HEK293T (cell line): ENCODE data around the gene TLCD5.

ENCODE experiments used
- CTCF ChIA-PET: fragments of 350-600 bp; formaldehyde crosslinking; extraction: SDS; loops from one replicate; lab custom pipeline; 2021; ENCODE audit warnings: antibody characterized with exemption, inconsistent platforms; lab: Yijun Ruan, JAX
- POLR2A ChIA-PET: fragments of 350-600 bp; formaldehyde crosslinking; extraction: SDS; loops from one replicate; lab custom pipeline; 2020; ENCODE audit warnings: antibody characterized with exemption, inconsistent platforms; lab: Yijun Ruan, JAX
- DNase-seq: peaks from one replicate; pipeline ENCODE4 v3.0.0; 2012; ENCODE audit warnings: mixed read lengths; ENCODE audit errors: extremely low spot score
- ARNT ChIP-seq: fragments of 450-650 bp; IDR thresholded peaks from 2 replicates; pipeline ENCODE4 v1.6.1; 2017; ENCODE audit warnings: mild to moderate bottlenecking
- BHLHE40 ChIP-seq: fragments of 450-650 bp; IDR thresholded peaks from 2 replicates; pipeline ENCODE4 v1.6.1; 2016; ENCODE audit warnings: mild to moderate bottlenecking, moderate library complexity, borderline replicate concordance
- CTBP1 ChIP-seq: fragments of 450-650 bp; IDR thresholded peaks from 2 replicates; pipeline ENCODE4 v1.6.1; 2016; ENCODE audit warnings: borderline replicate concordance
- ELF4 ChIP-seq: fragments of 450-650 bp; IDR thresholded peaks from 2 replicates; pipeline ENCODE4 v1.6.1; 2017; ENCODE audit warnings: antibody characterized with exemption
- FOXA1 ChIP-seq: fragments of 450-650 bp; IDR thresholded peaks from 2 replicates; pipeline ENCODE4 v1.6.1; 2016; ENCODE audit warnings: mild to moderate bottlenecking
- FOXK2 ChIP-seq: fragments of 450-650 bp; IDR thresholded peaks from 2 replicates; pipeline ENCODE4 v1.6.1; 2016; ENCODE audit warnings: mild to moderate bottlenecking
- FOXM1 ChIP-seq: fragments of 450-650 bp; IDR thresholded peaks from 2 replicates; pipeline ENCODE4 v1.6.1; 2017; ENCODE audit warnings: mild to moderate bottlenecking, borderline replicate concordance
- HDGF ChIP-seq: fragments of 450-650 bp; IDR thresholded peaks from 2 replicates; pipeline ENCODE4 v1.6.1; 2017; ENCODE audit warnings: antibody characterized with exemption, borderline replicate concordance
- L3MBTL2 ChIP-seq: fragments of 450-650 bp; conservative IDR thresholded peaks from 2 replicates; pipeline ENCODE4 v1.6.1; 2016; ENCODE audit warnings: mild to moderate bottlenecking
- LEF1 ChIP-seq: fragments of 450-650 bp; IDR thresholded peaks from 2 replicates; pipeline ENCODE4 v1.6.1; 2017; ENCODE audit warnings: mild to moderate bottlenecking, borderline replicate concordance
- NFRKB ChIP-seq: fragments of 450-650 bp; IDR thresholded peaks from 2 replicates; pipeline ENCODE4 v1.6.1; 2016; ENCODE audit warnings: mild to moderate bottlenecking, moderate library complexity
- SP1 ChIP-seq: fragments of 450-650 bp; IDR thresholded peaks from 2 replicates; pipeline ENCODE4 v1.6.1; 2017
- SUZ12 ChIP-seq: fragments of 450-650 bp; IDR thresholded peaks from 2 replicates; pipeline ENCODE4 v1.6.1; 2016; ENCODE audit warnings: mild to moderate bottlenecking
- TARDBP ChIP-seq: fragments of 450-650 bp; IDR thresholded peaks from 2 replicates; pipeline ENCODE4 v1.6.1; 2016
- ZNF384 ChIP-seq: fragments of 450-650 bp; IDR thresholded peaks from 2 replicates; pipeline ENCODE4 v1.6.1; 2016
- TF ChIP-seq, protein P1 (sequence below): fragments of 450-650 bp; IDR thresholded peaks from 2 replicates; pipeline ENCODE4 v1.6.1; 2016

TLCD5 gene

DNA sequence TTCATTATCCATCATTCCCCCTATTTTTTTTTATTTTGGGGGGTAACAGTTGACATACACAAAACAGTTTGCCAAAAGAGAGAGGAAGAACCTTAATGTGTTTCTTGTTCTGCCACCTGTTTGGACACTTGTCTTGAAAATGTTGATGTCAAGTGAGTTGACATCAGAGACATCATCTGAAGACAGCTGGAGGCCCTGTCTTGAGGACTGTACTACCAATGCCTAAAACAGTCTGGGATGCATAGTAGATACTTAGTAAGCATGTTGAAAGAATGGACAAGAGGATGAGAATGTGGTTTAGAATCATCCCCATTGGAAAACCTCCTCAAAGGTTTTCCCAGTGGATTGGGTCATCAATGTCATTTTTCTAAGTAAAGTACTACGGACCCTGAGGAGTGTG, 8.7 kb downstream of the TLCD5 start:
- TF ChIP-seq L3MBTL2 = no peak
- CTCF ChIA-PET = interaction anchor here (1.2 to 1.3 kb wide), 2 partner anchors 16 to 41 kb away, joined by 3 to 4 read pairs; no protein-coding TSS in a partner anchor
- DNase-seq = no peak
- POLR2A ChIA-PET = interaction anchor here (1.1 kb wide), 1 partner anchor 9 kb away, joined by 3 read pairs; the partner anchor contains the start of gene TLCD5

DNA sequence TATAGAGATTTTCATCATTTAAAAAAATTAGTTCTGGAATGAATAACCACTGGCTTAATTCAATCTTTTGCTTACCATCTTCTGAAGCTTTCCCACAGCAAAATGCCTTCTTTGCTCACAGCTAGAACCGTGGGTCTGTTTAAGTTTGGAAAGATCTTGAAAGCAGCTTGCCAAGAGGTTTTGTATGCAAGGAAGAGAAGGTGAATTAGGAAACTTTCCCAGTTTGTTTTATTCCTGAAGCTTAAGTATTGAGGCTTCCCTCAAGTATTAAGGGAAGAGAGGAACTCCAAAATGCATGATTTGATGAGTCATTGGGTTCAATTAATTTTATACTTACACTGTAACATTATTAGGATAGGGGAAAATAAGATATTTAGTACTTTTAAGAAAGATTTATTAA, 9.2 kb downstream of the TLCD5 start:
- ChIA-PET POLR2A (interaction anchor here (0.8 to 1.6 kb wide), 10 partner anchors 8 to 212 kb away, joined by 3 to 9 read pairs (median 3); partner anchors contain the start of gene TLCD5), CTCF (interaction anchor here (0.8 to 1.3 kb wide), 5 partner anchors 8 to 169 kb away, joined by 3 to 9 read pairs (median 4); partner anchors contain the start of gene TLCD5)
- TF ChIP-seq, protein P1, sequence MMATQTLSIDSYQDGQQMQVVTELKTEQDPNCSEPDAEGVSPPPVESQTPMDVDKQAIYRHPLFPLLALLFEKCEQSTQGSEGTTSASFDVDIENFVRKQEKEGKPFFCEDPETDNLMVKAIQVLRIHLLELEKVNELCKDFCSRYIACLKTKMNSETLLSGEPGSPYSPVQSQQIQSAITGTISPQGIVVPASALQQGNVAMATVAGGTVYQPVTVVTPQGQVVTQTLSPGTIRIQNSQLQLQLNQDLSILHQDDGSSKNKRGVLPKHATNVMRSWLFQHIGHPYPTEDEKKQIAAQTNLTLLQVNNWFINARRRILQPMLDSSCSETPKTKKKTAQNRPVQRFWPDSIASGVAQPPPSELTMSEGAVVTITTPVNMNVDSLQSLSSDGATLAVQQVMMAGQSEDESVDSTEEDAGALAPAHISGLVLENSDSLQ = no peak
- TF ChIP-seq TARDBP = no peak
- no peak for TF ChIP-seq SUZ12
- TF ChIP-seq SP1 = no peak
- TF ChIP-seq FOXM1 = no peak
- TF ChIP-seq CTBP1 = no peak
- TF ChIP-seq HDGF = no peak
- TF ChIP-seq ELF4 = no peak
- TF ChIP-seq LEF1 = no peak
- TF ChIP-seq FOXK2 = no peak
- TF ChIP-seq ZNF384 = no peak
- no peak for TF ChIP-seq L3MBTL2
- TF ChIP-seq FOXA1 = no peak
- no peak for TF ChIP-seq BHLHE40
- no peak for TF ChIP-seq NFRKB
- no peak for TF ChIP-seq ARNT
- DNase-seq = no peak

DNA sequence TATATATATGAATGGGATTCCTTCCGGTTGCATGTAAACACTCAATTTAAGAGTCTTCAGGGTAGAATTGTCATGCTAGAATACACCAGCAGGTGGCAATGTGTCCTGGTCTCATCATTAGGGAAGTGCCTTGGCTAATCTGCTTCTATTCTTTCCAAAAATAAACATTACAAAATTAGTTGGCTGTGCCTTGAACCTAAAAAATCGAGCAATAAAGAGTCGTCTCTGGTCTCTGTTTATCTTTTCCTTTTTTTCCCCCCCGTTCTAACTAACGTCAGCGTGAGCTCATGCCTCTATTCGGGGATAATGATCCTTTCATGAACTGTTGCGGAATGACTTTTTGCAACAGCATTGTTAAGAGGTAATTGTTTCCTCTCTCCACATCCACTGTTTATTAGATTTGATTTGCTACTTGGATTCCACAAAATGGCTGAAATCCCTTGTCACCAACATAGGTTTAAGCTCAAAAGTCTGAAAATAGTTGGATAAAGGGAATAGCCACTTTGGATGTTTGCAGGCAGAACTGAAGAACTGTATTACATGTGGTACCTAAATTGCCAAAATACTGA, 9.9 kb downstream of the TLCD5 start:
- ChIA-PET CTCF (interaction anchor here (0.7 to 1.2 kb wide), 9 partner anchors 9 to 168 kb away, joined by 3 to 9 read pairs (median 4); partner anchors contain the start of gene TLCD5), POLR2A (interaction anchor here (0.8 to 2.4 kb wide), 17 partner anchors 9 to 211 kb away, joined by 3 to 13 read pairs (median 4); partner anchors contain the start of gene TLCD5)
- DNase-seq = peak; percentile 57
- TF ChIP-seq NFRKB (no peak), HDGF (no peak), L3MBTL2 (no peak), CTBP1 (no peak), ZNF384 (no peak), FOXA1 (no peak), FOXM1 (no peak), ARNT (no peak), SUZ12 (no peak), ELF4 (no peak), LEF1 (no peak), FOXK2 (no peak), TARDBP (no peak), BHLHE40 (no peak), SP1 (no peak)
- TF ChIP-seq, protein P1 = no peak

DNA sequence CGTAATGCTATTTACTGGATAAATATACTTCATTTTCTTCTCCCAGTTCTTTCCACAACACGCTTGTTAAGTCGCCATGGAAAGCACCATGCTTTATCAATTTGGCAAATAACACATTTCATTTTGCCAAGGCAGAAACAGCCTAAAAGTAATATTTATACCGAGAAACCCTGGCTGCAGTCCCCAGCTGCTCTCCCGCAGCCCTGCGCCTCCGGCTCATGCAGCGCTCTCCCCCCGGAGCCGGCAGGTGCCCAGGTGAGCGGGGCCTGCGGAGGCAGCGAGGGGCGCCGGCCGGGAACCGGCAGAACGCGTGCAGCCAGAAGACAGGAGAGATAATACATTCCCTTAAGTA, 10.4 kb downstream of the TLCD5 start:
- CTCF ChIA-PET = interaction anchor here (0.7 to 1.2 kb wide), 7 partner anchors 9 to 69 kb away, joined by 3 to 9 read pairs (median 4); partner anchors contain the start of gene TLCD5
- POLR2A ChIA-PET = interaction anchor here (0.8 to 2.8 kb wide), 17 partner anchors 9 to 172 kb away, joined by 3 to 21 read pairs (median 4); no protein-coding TSS in a partner anchor
- TF ChIP-seq HDGF (no peak), FOXM1 (no peak), BHLHE40 (no peak), TARDBP (no peak), ARNT (no peak), NFRKB (no peak), SP1 (no peak), LEF1 (no peak), CTBP1 (no peak), FOXK2 (no peak), FOXA1 (no peak), ZNF384 (no peak), L3MBTL2 (no peak), ELF4 (no peak), SUZ12 (no peak)
- TF ChIP-seq, protein P1 = no peak
- DNase-seq = peak; percentile 39

DNA sequence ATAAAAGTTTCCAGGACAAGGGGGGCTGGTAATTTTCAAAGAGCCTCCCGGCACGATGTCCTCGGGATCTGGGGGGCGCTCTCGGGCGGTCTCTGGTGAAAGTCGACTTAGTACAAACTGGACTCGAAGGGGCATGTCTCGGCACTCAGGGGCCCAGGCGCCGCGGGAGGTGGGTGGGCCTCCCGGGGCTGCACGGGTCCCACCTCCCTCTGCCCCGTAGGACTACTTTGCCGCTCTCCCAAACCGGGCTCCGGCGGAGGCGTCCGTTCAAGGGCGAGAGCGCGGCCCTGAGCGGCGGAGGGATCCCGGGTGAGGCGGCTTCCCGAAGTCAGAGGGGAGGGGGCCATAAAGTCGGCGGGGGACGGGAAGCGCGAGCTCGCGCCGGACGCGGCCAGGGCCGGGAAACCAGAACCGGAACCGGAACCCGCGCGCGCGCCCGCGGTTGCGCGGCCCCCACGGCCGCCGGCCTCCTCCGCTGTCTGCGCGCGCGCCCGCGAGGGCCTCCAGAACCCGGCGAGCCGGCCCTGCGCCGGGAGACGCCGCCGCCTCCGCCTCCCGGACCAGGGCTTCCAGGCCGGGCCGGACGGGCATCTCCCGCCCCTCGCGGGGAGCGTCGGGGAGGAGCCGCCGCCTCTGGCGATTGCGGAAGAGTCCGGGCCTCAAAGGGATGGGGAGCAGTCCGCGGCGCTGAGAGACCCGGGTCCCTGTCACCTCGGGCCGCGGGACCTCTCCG, 11.0 kb downstream of the TLCD5 start, which contains the start of gene ARHGEF12:
ARHGEF12 (plus strand) TSS at position 506 of the 733 bp plus-strand sequence. CDS start 831 bp downstream, outside the sequence.
- peak; percentile 87 for DNase-seq
- TF ChIP-seq HDGF (no peak), ELF4 (no peak), L3MBTL2 (peak; percentile 76), SP1 (no peak), FOXM1 (peak; percentile 63; the same call in 1 of the 2 replicates), LEF1 (no peak), TARDBP (no peak), ARNT (peak; percentile 64; the same call in 1 of the 2 replicates), FOXA1 (no peak), BHLHE40 (no peak), NFRKB (no peak), CTBP1 (no peak; the same call in 1 of the 2 replicates), SUZ12 (no peak), ZNF384 (no peak), FOXK2 (no peak)
- TF ChIP-seq, protein P1 = no peak
- POLR2A ChIA-PET = interaction anchor here (1.0 to 2.8 kb wide), 11 partner anchors 10 to 172 kb away, joined by 3 to 21 read pairs (median 5); no protein-coding TSS in a partner anchor
- CTCF ChIA-PET = interaction anchor here (0.6 kb wide), 1 partner anchor 127 kb away, joined by 4 read pairs; no protein-coding TSS in a partner anchor
